ENCODE data around the gene RANBP10. TPM values are rescaled to one million over a fixed set of nuclear protein-coding genes. Genes with fewer than 3 reads are reported as not detected.

RANBP10 gene
- total and polyA plus RNA-seq, 4 donors = 9.8 to 15.5 (median 13.8) TPM

DNA sequence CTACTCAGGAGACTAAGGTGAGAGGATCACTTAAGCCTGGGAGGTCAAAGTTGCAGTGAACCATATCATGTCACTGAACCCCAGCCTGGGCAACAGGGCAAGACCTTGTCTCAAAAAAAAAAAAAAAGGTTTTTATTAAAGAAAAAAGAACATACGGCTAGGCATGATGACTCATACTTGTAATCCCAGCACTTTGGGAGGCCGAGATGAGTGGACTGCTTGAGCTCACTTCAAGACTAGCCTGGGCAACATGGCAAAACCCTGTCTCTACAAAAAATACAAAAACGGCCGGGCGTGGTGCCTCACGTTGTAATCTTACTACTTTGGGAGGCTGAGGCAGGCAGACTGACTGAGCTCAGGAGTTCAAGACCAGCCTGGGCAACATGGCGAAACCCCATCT, 38.4 kb downstream of the RANBP10 start:
- no peak overlapping the region for H3K4me3 ChIP-seq (ENCODE audit: low read depth in 1 of 3, low read length in 3 of 3)
- H3K9me3 ChIP-seq (ENCODE audit: control insufficient read depth in 4 of 4, low read length in 3 of 4) = no peaks in the 10 kb centered on the region
- peak overlapping the region in 1 of 2 donors; percentile 8 for H3K27ac ChIP-seq (ENCODE audit: low read depth in 1 of 2, low read length in 2 of 2)
- H3K27me3 ChIP-seq (ENCODE audit: control insufficient read depth in 4 of 4, insufficient read depth in 4 of 4, low read length in 3 of 4) = no peaks in the 10 kb centered on the region
- no peak for DNase-seq (ENCODE audit: low spot score)
- no peak overlapping the region for H3K9ac ChIP-seq (ENCODE audit: low read depth in 1 of 2, low read length in 2 of 2)
- TF ChIP-seq HNF4A (conservative IDR thresholded peaks at IDR 0.05) (peak in 1 of 2 donors; percentile 12), SP1 (IDR thresholded peaks at IDR 0.05) (no peak), NR2F2 (IDR thresholded peaks at IDR 0.05) (no peak)
- TF ChIP-seq, protein P1, sequence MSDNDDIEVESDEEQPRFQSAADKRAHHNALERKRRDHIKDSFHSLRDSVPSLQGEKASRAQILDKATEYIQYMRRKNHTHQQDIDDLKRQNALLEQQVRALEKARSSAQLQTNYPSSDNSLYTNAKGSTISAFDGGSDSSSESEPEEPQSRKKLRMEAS (IDR thresholded peaks at IDR 0.05) = no peak
- TF ChIP-seq, protein P2, sequence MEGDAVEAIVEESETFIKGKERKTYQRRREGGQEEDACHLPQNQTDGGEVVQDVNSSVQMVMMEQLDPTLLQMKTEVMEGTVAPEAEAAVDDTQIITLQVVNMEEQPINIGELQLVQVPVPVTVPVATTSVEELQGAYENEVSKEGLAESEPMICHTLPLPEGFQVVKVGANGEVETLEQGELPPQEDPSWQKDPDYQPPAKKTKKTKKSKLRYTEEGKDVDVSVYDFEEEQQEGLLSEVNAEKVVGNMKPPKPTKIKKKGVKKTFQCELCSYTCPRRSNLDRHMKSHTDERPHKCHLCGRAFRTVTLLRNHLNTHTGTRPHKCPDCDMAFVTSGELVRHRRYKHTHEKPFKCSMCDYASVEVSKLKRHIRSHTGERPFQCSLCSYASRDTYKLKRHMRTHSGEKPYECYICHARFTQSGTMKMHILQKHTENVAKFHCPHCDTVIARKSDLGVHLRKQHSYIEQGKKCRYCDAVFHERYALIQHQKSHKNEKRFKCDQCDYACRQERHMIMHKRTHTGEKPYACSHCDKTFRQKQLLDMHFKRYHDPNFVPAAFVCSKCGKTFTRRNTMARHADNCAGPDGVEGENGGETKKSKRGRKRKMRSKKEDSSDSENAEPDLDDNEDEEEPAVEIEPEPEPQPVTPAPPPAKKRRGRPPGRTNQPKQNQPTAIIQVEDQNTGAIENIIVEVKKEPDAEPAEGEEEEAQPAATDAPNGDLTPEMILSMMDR (IDR thresholded peaks at IDR 0.05; ENCODE audit: low read depth, low read length, missing input control) = no peak
- peaks cover 7 to 29% (median 25%) of the 10 kb centered on the region in 4 donors for H3K4me1 ChIP-seq (ENCODE audit: control insufficient read depth in 4 of 4, insufficient read depth in 4 of 4, low read length in 3 of 4)
- H3K36me3 ChIP-seq (ENCODE audit: control insufficient read depth in 4 of 4, insufficient read depth in 3 of 4, low read depth in 1 of 4, low read length in 3 of 4) = peaks cover 0 to 9% (median 0%) of the 10 kb centered on the region in 4 donors
- WGBS = 89% methylated on average over 7 of the region's 7 CpGs

DNA sequence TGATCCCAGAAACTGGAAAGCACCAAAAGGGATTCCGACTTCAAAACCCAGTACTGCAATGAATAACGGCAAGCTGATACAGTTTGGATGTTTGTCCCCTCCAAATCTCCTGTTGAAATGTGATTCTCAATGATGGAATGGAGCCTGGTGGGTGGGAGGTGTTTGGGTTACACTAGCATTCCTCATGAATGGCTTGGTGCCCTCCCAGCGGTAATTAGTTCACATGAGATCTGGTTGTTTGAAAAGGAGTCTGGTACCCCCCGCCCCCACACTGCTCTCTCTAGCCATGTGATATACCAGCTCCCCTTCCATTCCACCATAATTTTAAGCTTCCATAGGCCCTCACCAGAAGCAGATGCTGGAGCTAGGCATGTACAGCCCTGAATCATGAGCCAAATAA, 40.1 kb downstream of the RANBP10 start:
- no peak for DNase-seq (ENCODE audit: low spot score)
- Histone ChIP-seq H3K27ac (ENCODE audit: low read depth in 1 of 2, low read length in 2 of 2) (no peak overlapping the region), H3K4me3 (ENCODE audit: low read depth in 1 of 3, low read length in 3 of 3) (no peak overlapping the region), H3K9ac (ENCODE audit: low read depth in 1 of 2, low read length in 2 of 2) (no peak overlapping the region), H3K9me3 (ENCODE audit: control insufficient read depth in 4 of 4, low read length in 3 of 4) (no peaks in the 10 kb centered on the region), H3K4me1 (ENCODE audit: control insufficient read depth in 4 of 4, insufficient read depth in 4 of 4, low read length in 3 of 4) (peaks cover 1 to 18% (median 11%) of the 10 kb centered on the region in 4 donors), H3K36me3 (ENCODE audit: control insufficient read depth in 4 of 4, insufficient read depth in 3 of 4, low read depth in 1 of 4, low read length in 3 of 4) (peaks cover 0 to 12% (median 0%) of the 10 kb centered on the region in 4 donors), H3K27me3 (ENCODE audit: control insufficient read depth in 4 of 4, insufficient read depth in 4 of 4, low read length in 3 of 4) (no peaks in the 10 kb centered on the region)
- WGBS = 93% methylated on average over 4 of the region's 4 CpGs
- TF ChIP-seq NR2F2 (IDR thresholded peaks at IDR 0.05) (no peak), HNF4A (conservative IDR thresholded peaks at IDR 0.05) (no peak)
- TF ChIP-seq, protein P2 (IDR thresholded peaks at IDR 0.05; ENCODE audit: low read depth, low read length, missing input control) = no peak
- TF ChIP-seq, protein P1 (IDR thresholded peaks at IDR 0.05) = no peak

DNA sequence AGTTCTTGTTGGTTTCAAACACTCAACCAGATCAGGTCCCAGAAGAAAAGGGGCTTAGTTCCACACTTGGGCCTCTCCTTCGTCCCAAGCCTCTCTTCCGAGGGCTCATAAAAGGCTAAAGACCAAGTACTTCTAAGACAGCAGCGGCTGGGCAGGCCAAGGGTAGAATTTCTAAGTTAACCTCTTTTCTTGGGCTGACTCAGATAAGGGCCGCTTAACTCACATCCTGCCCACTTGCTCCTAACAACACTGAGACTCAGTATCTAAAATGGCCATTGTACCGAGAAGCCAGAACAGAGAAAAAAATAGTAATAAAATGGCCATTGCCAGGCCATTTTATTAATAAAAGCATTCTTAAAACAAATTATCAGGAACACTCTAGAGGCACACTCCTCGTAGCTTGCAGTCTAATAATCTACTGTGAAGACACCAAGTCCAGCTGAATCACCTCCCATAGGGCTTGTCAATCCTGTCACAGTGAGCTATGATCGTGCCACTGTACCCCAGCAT, 42.1 kb downstream of the RANBP10 start:
- Histone ChIP-seq H3K4me1 (ENCODE audit: control insufficient read depth in 4 of 4, insufficient read depth in 4 of 4, low read length in 3 of 4) (peaks cover 2 to 29% (median 16%) of the 10 kb centered on the region in 4 donors), H3K9me3 (ENCODE audit: control insufficient read depth in 4 of 4, low read length in 3 of 4) (no peaks in the 10 kb centered on the region), H3K27ac (ENCODE audit: low read depth in 1 of 2, low read length in 2 of 2) (no peak overlapping the region), H3K4me3 (ENCODE audit: low read depth in 1 of 3, low read length in 3 of 3) (no peak overlapping the region), H3K36me3 (ENCODE audit: control insufficient read depth in 4 of 4, insufficient read depth in 3 of 4, low read depth in 1 of 4, low read length in 3 of 4) (peaks cover 0 to 12% (median 2%) of the 10 kb centered on the region in 4 donors), H3K9ac (ENCODE audit: low read depth in 1 of 2, low read length in 2 of 2) (no peak overlapping the region), H3K27me3 (ENCODE audit: control insufficient read depth in 4 of 4, insufficient read depth in 4 of 4, low read length in 3 of 4) (no peaks in the 10 kb centered on the region)
- TF ChIP-seq, protein P2 (IDR thresholded peaks at IDR 0.05; ENCODE audit: low read depth, low read length, missing input control) = no peak
- TF ChIP-seq HNF4A (conservative IDR thresholded peaks at IDR 0.05) (no peak), EGR1 (IDR thresholded peaks at IDR 0.05; ENCODE audit: low read depth in 2 of 2) (no peak), TAF1 (conservative IDR thresholded peaks at IDR 0.05) (no peak), FOXA2 (IDR thresholded peaks at IDR 0.05) (no peak), SP1 (IDR thresholded peaks at IDR 0.05) (no peak), HNF4G (IDR thresholded peaks at IDR 0.05) (no peak), FOXA1 (IDR thresholded peaks at IDR 0.05) (no peak), RAD21 (IDR thresholded peaks at IDR 0.05) (no peak), YY1 (IDR thresholded peaks at IDR 0.05) (no peak)
- TF ChIP-seq, protein P3, sequence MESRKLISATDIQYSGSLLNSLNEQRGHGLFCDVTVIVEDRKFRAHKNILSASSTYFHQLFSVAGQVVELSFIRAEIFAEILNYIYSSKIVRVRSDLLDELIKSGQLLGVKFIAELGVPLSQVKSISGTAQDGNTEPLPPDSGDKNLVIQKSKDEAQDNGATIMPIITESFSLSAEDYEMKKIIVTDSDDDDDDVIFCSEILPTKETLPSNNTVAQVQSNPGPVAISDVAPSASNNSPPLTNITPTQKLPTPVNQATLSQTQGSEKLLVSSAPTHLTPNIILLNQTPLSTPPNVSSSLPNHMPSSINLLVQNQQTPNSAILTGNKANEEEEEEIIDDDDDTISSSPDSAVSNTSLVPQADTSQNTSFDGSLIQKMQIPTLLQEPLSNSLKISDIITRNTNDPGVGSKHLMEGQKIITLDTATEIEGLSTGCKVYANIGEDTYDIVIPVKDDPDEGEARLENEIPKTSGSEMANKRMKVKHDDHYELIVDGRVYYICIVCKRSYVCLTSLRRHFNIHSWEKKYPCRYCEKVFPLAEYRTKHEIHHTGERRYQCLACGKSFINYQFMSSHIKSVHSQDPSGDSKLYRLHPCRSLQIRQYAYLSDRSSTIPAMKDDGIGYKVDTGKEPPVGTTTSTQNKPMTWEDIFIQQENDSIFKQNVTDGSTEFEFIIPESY (IDR thresholded peaks at IDR 0.05) = no peak
- TF ChIP-seq, protein P4, sequence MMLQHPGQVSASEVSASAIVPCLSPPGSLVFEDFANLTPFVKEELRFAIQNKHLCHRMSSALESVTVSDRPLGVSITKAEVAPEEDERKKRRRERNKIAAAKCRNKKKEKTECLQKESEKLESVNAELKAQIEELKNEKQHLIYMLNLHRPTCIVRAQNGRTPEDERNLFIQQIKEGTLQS (IDR thresholded peaks at IDR 0.05) = no peak
- TF ChIP-seq, protein P1 (IDR thresholded peaks at IDR 0.05) = no peak
- DNase-seq (ENCODE audit: low spot score) = no peak
- WGBS = 78% methylated on average over 7 of the region's 7 CpGs

All from liver (tissue), 9 donors.